GM19324 (cell line): ENCODE data around the gene PCDH9.
A peak's percentile ranks its signal among the peaks of the same experiment; 100 is the strongest.

Source experiments
- ATAC-seq: cut with Tn5 transposase; IDR thresholded peaks from one replicate; pipeline ENCODE4 v1.9.1; 2021; ENCODE audit warnings: mild to moderate bottlenecking, moderate library complexity; ENCODE audit not compliant: unreplicated experiment, low FRiP score

PCDH9 gene, protein sequence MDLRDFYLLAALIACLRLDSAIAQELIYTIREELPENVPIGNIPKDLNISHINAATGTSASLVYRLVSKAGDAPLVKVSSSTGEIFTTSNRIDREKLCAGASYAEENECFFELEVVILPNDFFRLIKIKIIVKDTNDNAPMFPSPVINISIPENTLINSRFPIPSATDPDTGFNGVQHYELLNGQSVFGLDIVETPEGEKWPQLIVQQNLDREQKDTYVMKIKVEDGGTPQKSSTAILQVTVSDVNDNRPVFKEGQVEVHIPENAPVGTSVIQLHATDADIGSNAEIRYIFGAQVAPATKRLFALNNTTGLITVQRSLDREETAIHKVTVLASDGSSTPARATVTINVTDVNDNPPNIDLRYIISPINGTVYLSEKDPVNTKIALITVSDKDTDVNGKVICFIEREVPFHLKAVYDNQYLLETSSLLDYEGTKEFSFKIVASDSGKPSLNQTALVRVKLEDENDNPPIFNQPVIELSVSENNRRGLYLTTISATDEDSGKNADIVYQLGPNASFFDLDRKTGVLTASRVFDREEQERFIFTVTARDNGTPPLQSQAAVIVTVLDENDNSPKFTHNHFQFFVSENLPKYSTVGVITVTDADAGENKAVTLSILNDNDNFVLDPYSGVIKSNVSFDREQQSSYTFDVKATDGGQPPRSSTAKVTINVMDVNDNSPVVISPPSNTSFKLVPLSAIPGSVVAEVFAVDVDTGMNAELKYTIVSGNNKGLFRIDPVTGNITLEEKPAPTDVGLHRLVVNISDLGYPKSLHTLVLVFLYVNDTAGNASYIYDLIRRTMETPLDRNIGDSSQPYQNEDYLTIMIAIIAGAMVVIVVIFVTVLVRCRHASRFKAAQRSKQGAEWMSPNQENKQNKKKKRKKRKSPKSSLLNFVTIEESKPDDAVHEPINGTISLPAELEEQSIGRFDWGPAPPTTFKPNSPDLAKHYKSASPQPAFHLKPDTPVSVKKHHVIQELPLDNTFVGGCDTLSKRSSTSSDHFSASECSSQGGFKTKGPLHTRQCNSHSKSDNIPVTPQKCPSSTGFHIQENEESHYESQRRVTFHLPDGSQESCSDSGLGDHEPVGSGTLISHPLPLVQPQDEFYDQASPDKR (N-terminal part only)

DNA sequence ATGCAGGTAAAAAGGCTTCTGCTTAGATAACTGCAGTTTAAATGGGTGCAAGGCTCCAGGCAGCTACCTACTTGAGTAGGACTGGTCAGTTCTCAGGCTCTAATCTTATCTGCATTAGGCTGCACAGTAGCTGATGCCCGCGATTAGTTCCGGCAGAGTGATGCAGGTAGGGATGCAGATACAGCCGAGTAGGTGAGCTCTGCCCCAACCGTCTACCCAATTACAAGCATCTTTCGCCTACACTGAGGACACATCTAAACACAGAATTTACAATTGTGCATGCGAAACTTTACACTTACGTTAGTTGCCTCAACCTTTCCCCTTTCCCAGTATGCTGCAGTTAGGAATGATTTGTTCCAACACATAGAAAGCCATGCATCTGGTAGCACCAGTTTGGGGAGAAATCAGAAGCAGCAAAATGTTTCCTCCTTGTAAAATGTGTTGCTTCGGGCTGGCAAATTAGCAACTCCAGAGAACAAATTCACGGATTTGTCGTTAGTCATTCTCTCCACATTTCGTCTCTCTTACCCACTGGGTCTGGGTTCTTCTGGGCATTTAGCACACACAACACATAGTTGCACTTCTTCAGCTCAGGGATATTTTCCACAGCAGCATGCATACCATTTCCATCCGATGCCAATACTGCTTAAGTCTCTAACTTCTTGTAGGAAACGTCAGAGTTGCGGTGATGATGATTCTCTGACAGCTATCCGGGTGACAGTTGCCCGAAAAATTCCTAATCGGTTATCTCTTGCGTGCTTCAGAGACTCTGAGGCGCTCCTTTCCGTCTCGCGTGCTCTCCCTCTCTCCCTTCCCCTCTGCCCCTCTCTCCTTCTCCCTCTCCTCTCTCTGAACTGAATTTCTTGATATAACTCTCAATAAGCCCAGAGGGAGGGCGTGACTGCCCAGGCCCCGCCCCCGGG, at the start of gene PCDH9:
Gene PCDH9, minus strand, starts transcription at position 856 of the 923 bp plus-strand sequence. CDS start 1,896 bp downstream, outside the sequence.
- ATAC-seq, result no peak

DNA sequence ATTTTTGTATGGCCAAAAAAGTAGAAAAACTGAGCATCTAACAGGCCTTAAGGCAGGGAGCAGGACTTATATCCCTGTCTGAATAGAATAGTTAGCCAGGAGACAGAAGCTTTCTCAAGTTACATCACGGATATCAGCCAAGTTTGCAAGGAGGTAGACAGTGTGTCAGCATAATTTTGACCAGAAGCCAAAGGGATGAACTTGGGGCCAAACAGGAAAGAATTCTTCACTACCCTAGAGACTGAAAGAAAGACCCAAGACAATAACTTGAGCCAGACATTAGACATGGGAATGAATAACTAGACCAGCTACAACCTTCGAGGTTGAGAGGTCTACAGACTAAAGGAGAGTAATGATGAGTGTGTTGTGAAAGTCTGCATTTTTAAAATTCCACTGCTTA, 48.1 kb upstream of the PCDH9 start:
- no peak for ATAC-seq

GRCh38 chr13:67277581-67277980, 47.4 kb upstream of the PCDH9 start:
- no peak for ATAC-seq

DNA sequence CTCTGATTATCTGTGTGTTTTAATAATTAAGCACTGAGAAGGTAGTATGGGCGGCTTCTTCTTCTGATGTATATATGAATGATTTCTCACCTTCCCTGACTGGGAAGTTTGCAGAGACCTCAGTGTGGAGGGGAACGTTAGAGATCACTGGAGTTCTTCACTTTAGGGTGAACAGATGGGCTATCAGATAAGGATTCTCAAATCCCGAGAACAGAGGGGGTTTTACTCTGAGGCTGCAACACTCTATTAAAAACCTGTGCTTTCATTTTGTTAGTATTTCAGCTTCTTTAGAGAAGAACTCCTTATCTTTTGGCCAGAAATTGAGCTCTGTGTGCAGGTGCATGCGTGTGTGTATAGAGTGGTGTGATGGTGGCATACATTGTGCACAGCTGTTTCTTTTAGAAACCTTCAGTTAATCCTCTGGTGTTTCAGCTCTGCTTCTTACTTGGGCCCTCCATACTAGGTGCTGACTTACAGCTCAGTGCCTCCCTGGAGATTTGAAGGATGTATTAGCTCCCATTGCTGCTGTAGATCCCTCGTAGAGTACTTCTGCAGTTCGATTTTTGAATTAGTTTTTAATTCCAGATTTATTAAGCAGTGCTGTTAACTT, 45.3 kb upstream of the PCDH9 start:
- no peak for ATAC-seq

GRCh38 chr13:67273001-67273400, 42.9 kb upstream of the PCDH9 start:
- ATAC-seq, result no peak

DNA sequence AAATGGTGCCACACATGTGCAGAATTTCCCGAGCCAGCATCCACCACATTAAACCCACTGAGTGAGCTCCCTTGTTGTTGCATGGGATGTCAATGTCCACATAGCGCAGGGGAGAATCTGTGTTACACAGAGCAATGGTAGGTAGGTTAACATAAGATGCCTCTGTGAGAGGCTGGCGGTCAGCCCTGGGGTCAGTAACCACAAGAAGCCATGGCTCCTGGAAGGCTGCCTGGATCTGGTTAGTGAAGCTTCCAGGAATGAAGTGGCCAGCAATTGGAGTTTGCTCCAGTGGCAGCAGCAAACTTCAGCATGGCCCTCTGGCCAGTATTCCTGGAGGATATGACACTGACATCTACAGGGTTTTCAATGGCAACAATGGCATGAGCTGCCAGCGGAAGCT, 37.0 kb upstream of the PCDH9 start:
- no peak for ATAC-seq

DNA sequence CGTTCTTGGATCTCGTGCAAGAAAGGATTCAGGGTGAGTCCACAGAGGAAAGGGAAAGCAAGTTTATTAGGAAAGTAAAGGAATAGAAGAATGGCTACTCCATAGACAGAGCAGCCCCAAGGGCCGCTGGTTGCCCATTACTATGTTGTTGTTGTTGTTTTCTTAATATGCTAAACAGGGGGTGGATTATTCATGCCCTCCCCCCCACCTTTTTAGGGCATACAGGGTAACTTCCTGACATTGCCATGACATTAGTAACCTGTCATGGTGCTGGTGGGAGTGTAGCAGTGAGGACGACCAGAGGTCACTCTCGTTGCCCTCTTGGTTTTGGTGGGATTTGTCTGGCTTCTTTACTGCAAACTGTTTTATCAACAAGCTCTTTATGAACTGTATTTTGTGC, 29.1 kb upstream of the PCDH9 start:
- no peak for ATAC-seq

- no peak for ATAC-seq
Measured at GRCh38 chr13:67258482-67258881, 28.3 kb upstream of the PCDH9 start.

DNA sequence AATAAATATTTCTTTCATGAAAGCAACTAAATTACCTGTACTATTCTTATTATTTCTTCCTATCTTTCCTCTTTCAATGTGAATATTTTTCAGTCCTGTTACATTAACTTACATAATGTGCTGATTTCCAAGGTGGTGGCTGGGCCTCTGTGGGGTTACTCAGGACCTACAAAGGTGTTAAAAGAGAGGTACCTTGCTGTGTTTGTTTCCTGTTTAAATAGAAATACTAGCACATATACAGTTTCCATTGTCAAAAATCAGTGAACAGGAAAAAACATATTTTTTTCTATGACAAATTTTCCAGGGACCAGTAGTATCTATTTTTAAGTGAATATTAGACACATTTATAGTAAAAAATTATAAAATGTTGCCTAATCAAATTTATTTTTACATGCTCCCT, 8.7 kb upstream of the PCDH9 start:
- no peak for ATAC-seq

- ATAC-seq, result no peak
Measured at GRCh38 chr13:67238277-67238859, 8.2 kb upstream of the PCDH9 start.

GRCh38 chr13:67235265-67235664, 5.1 kb upstream of the PCDH9 start:
- no peak for ATAC-seq

DNA sequence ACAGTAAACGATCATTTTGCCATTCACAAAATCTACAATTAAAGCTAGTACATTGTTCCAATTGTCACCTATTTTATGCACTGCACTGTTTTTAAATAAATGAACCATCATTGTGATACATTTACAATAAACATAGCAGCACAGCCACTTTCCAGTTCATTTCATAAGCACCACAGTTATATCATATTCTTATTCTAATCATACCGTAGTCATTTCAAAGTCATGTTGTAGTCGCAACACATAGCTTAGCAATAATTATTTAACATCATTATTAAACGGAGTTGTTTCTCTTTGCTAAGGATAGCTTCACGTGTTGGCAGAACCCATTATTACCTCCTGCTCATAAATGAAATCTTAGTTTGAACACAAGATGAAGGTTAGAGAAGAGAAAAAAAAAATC, 2.2 kb upstream of the PCDH9 start:
- no peak for ATAC-seq

- no peak for ATAC-seq
Measured at GRCh38 chr13:67231289-67232000, 1.3 kb upstream of the PCDH9 start.

DNA sequence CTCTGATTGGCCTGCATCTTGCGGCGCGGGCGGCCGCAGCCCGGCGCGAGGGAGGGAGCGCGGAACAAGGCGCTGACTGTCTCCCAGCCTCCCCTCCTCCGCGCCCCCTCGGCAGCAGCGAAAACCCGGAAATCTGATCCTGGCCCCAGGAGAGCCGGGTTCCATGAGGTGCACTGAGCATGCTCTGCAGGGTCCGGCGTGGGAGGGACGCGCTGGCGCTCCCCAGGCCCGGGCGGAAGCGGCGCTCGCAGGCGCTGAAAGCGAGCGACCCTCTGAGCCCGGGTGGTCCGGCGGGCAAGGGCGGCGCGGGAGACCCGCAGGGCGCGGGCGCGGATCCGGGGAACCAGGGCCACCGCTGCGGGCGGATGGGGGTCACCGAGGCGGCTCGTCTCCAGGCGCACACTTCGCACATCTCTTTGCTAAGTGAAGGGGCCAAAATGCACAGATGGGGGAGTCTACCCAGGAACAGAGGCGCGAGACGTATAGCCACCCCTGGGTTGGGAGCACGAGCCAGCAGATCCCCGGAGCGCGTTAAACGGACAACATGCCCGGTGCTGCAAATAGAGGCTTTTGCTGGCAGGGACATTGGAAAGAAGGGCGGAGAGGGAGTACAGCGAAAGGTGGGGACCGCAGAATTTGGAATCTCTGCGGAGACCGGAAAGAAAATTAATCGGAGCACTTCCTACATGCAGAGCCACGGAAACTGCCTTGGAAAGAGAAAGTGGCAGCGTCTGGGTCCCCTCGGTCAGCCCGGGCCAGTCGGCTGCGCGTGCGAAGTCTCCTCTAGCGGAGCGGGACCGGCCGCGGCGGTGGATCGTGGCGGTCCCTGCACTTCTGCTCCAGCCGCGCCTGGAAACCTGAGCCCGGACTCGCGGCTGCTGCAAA, 510 bp upstream of the PCDH9 start:
- peak; percentile 100 for ATAC-seq

- ATAC-seq, result no peak
Measured at GRCh38 chr13:67228916-67229315, 1.2 kb downstream of the PCDH9 start.

GRCh38 chr13:67228031-67228430, 2.1 kb downstream of the PCDH9 start:
- no peak for ATAC-seq

DNA sequence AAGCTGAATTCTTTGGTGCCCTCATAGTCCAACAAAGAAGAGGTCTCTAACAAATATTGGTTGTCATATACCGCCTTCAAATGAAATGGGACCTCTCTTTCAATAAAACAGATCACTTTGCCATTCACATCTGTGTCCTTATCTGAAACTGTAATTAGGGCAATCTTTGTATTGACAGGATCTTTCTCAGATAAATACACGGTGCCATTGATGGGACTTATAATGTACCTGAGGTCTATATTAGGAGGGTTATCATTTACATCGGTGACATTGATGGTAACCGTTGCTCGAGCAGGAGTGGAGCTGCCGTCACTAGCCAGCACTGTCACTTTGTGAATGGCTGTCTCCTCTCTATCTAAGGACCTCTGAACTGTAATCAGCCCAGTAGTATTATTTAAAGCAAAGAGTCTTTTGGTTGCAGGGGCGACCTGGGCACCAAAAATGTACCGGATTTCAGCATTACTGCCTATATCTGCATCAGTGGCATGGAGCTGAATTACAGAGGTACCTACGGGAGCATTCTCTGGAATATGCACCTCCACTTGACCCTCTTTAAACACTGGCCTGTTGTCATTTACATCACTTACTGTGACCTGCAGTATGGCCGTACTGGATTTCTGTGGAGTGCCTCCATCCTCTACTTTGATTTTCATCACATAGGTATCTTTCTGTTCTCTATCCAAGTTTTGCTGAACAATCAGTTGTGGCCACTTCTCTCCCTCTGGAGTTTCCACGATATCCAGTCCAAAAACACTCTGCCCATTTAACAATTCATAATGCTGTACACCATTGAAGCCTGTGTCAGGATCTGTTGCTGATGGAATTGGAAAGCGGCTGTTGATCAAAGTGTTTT, 2.8 kb downstream of the PCDH9 start:
- no peak for ATAC-seq
